ENCODE measurements around the gene AK2. TPM values are rescaled to one million over a fixed set of nuclear protein-coding genes. Genes with fewer than 3 reads are reported as not detected.
"Not testable (repeated sequence)": the region's sequence is repeated elsewhere in the genome, so short reads cannot be mapped to it uniquely, and the experiment has no call there.

AK2 gene
- polyA plus RNA-seq, 3 donors = 68.8 to 180 (median 162) TPM

DNA sequence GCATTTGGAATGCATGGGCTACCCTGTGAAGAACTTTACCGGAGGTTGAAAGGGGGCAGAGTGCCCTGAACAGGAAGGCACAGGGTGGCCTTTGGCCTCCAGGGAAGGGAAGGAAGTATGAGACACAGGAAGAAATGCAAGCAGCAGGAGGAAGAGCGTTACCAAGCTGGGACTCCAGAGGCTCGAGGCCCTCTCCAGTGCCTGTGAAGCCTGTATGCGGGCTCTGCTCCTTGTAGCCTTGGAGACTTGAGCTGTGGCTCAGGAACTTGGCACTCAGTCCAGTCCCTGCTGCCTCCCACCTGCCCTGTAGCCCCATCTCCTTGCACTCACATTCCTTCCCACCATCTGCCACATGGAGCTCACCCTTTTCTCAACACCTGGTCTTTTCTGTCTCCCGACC lies 38.6 kb downstream of the AK2 start:
- peak overlapping the region; percentile 37 for H3K9ac ChIP-seq (ENCODE audit: insufficient read depth, low read length, poor library complexity, severe bottlenecking)
- intact Hi-C loops (cut with micrococcal nuclease) = no loop called here
- Mint-ChIP-seq H3K27ac (peak overlapping the region; percentile 84 to 95 (median 91)), H3K9me3 (peaks cover 0 to 2% (median 0%) of the 10 kb centered on the region in 7 donors), H3K27me3 (ENCODE audit: low read depth in 3 of 3) (peaks cover 0 to 4% (median 2%) of the 10 kb centered on the region in 3 donors), H3K4me3 (peak overlapping the region; percentile 59 to 76), H3K36me3 (peaks cover 13 to 18% of the 10 kb centered on the region in 2 donors), H3K4me1 (peaks cover 79% of the 10 kb centered on the region)
- peak; percentile 61 to 83 (median 79) for DNase-seq
- H3K4me1 ChIP-seq (ENCODE audit: control insufficient read depth in 1 of 2, insufficient read depth in 2 of 2, low read length in 2 of 2) = peaks cover 62 to 64% of the 10 kb centered on the region in 2 donors
- peaks cover 3% of the 10 kb centered on the region for H3K79me2 ChIP-seq (ENCODE audit: insufficient read depth, low read length)
- TF ChIP-seq, protein P1, sequence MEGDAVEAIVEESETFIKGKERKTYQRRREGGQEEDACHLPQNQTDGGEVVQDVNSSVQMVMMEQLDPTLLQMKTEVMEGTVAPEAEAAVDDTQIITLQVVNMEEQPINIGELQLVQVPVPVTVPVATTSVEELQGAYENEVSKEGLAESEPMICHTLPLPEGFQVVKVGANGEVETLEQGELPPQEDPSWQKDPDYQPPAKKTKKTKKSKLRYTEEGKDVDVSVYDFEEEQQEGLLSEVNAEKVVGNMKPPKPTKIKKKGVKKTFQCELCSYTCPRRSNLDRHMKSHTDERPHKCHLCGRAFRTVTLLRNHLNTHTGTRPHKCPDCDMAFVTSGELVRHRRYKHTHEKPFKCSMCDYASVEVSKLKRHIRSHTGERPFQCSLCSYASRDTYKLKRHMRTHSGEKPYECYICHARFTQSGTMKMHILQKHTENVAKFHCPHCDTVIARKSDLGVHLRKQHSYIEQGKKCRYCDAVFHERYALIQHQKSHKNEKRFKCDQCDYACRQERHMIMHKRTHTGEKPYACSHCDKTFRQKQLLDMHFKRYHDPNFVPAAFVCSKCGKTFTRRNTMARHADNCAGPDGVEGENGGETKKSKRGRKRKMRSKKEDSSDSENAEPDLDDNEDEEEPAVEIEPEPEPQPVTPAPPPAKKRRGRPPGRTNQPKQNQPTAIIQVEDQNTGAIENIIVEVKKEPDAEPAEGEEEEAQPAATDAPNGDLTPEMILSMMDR (IDR thresholded peaks at IDR 0.05) = no peak
- H3K4me2 ChIP-seq (replicated peaks; ENCODE audit: extremely low read depth, low read length, poor library complexity, severe bottlenecking) = peak overlapping the region; percentile 59
- H3K4me3 ChIP-seq (replicated peaks in 1 of 3; ENCODE audit: low read depth in 2 of 3, low read length in 3 of 3) = peak overlapping the region in 1 of 3 experiments; percentile 55
- H3K27me3 ChIP-seq (ENCODE audit: control insufficient read depth in 2 of 2, insufficient read depth in 2 of 2, low read length in 2 of 2) = no peaks in the 10 kb centered on the region
- H2AFZ ChIP-seq (ENCODE audit: insufficient read depth, low read depth, low read length, poor library complexity, severe bottlenecking) = no peak overlapping the region
- peak overlapping the region; percentile 66 to 86 for H3K27ac ChIP-seq (ENCODE audit: low read depth in 1 of 2, low read length in 2 of 2)
- 4% methylated on average over 4 of the region's 5 CpGs for WGBS (ENCODE audit: insufficient coverage)
- no peaks in the 10 kb centered on the region for H4K20me1 ChIP-seq (ENCODE audit: insufficient read depth, low read length)
- H3K9me3 ChIP-seq (replicated peaks in 1 of 2; ENCODE audit: control insufficient read depth in 1 of 2, insufficient read depth in 1 of 2, low read length in 2 of 2) = no peaks in the 10 kb centered on the region
- H3K36me3 ChIP-seq (replicated peaks in 1 of 2; ENCODE audit: control insufficient read depth in 1 of 2, insufficient read depth in 2 of 2, low read length in 2 of 2) = no peaks in the 10 kb centered on the region

DNA sequence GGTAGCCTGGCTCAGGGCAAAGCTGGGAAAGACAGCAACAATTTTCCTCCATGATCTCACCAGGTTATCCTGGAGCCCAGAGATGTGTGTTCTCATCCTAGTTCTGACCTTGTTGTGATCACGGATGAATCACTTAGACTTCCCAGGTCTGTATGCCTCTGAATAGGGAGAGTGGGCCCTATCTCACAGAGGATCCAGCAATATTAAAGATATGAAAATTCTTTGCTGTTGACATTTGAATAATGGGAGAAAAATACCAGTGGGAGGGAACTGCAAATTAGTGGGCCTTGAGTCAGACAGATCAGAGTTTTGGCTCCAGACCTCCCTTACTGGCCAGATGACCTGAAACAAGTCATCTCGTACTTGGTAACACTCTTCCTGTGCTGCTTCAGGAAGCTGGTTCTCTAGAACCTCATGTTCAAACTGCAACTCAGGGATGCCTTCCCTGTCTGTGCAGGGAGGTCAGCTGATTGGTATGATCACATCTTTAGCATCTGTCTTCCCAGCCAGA lies 39.2 kb downstream of the AK2 start:
- H3K27ac ChIP-seq (ENCODE audit: low read depth in 1 of 2, low read length in 2 of 2) = peak overlapping the region; percentile 66 to 86
- H3K4me3 ChIP-seq (replicated peaks in 1 of 3; ENCODE audit: low read depth in 2 of 3, low read length in 3 of 3) = peak overlapping the region in 1 of 3 experiments; percentile 55
- TF ChIP-seq, protein P1 (IDR thresholded peaks at IDR 0.05) = no peak
- DNase-seq = peak in 2 of 3 donors; percentile 65 to 71
- WGBS (ENCODE audit: insufficient coverage) = 0% methylated on average over 1 of the region's 2 CpGs
- no peaks in the 10 kb centered on the region for H3K36me3 ChIP-seq (replicated peaks in 1 of 2; ENCODE audit: control insufficient read depth in 1 of 2, insufficient read depth in 2 of 2, low read length in 2 of 2)
- peaks cover 3% of the 10 kb centered on the region for H3K79me2 ChIP-seq (ENCODE audit: insufficient read depth, low read length)
- peaks cover 0 to 6% (median 2%) of the 10 kb centered on the region in 3 donors for H3K27me3 Mint-ChIP-seq (ENCODE audit: low read depth in 3 of 3)
- H3K4me2 ChIP-seq (replicated peaks; ENCODE audit: extremely low read depth, low read length, poor library complexity, severe bottlenecking) = peak overlapping the region; percentile 59
- H3K27me3 ChIP-seq (ENCODE audit: control insufficient read depth in 2 of 2, insufficient read depth in 2 of 2, low read length in 2 of 2) = no peaks in the 10 kb centered on the region
- H3K9ac ChIP-seq (ENCODE audit: insufficient read depth, low read length, poor library complexity, severe bottlenecking) = peak overlapping the region; percentile 37
- intact Hi-C loops (cut with micrococcal nuclease) = no loop called here
- H3K4me3 Mint-ChIP-seq = peak overlapping the region; percentile 59 to 76
- H3K4me1 ChIP-seq (ENCODE audit: control insufficient read depth in 1 of 2, insufficient read depth in 2 of 2, low read length in 2 of 2) = peaks cover 69 to 70% of the 10 kb centered on the region in 2 donors
- no peak overlapping the region for H2AFZ ChIP-seq (ENCODE audit: insufficient read depth, low read depth, low read length, poor library complexity, severe bottlenecking)
- peaks cover 7 to 18% of the 10 kb centered on the region in 2 donors for H3K36me3 Mint-ChIP-seq
- peaks cover 0 to 2% (median 0%) of the 10 kb centered on the region in 7 donors for H3K9me3 Mint-ChIP-seq
- no peaks in the 10 kb centered on the region for H4K20me1 ChIP-seq (ENCODE audit: insufficient read depth, low read length)
- no peaks in the 10 kb centered on the region for H3K9me3 ChIP-seq (replicated peaks in 1 of 2; ENCODE audit: control insufficient read depth in 1 of 2, insufficient read depth in 1 of 2, low read length in 2 of 2)
- peak overlapping the region; percentile 84 to 95 (median 91) for H3K27ac Mint-ChIP-seq
- H3K4me1 Mint-ChIP-seq = peaks cover 82% of the 10 kb centered on the region

DNA sequence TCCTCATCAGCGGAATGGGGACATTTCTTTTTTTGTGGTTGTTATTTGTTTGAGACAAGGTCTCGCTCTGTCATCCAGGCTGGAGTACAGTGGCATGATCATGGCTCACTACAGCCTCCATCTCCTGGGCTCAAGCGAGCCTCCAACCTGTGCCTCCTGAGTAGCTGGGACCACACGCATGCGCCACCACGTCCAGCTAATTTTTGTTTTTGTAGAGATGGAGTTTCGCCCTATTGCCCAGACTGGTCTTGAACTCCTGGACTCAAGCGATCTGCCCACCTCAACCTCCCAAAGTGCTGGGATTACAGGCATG lies 43.4 kb downstream of the AK2 start:
- peak overlapping the region; percentile 17 to 36 for H3K4me3 Mint-ChIP-seq
- H4K20me1 ChIP-seq (ENCODE audit: insufficient read depth, low read length); H3K9me3 ChIP-seq (replicated peaks in 1 of 2; ENCODE audit: control insufficient read depth in 1 of 2, insufficient read depth in 1 of 2, low read length in 2 of 2); H3K36me3 ChIP-seq (replicated peaks in 1 of 2; ENCODE audit: control insufficient read depth in 1 of 2, insufficient read depth in 2 of 2, low read length in 2 of 2); H3K36me3 Mint-ChIP-seq; H3K9me3 Mint-ChIP-seq; DNase-seq; H2AFZ ChIP-seq (ENCODE audit: insufficient read depth, low read depth, low read length, poor library complexity, severe bottlenecking); H3K79me2 ChIP-seq (ENCODE audit: insufficient read depth, low read length); H3K27me3 ChIP-seq (ENCODE audit: control insufficient read depth in 2 of 2, insufficient read depth in 2 of 2, low read length in 2 of 2); H3K27me3 Mint-ChIP-seq (ENCODE audit: low read depth in 3 of 3): not testable (repeated sequence)
- Histone ChIP-seq H3K4me3 (replicated peaks in 1 of 3; ENCODE audit: low read depth in 2 of 3, low read length in 3 of 3) (peak overlapping the region in 1 of 3 experiments; percentile 14), H3K4me2 (replicated peaks; ENCODE audit: extremely low read depth, low read length, poor library complexity, severe bottlenecking) (peak overlapping the region; percentile 38), H3K4me1 (ENCODE audit: control insufficient read depth in 1 of 2, insufficient read depth in 2 of 2, low read length in 2 of 2) (peaks cover 97 to 100% of the 10 kb centered on the region in 2 donors), H3K27ac (ENCODE audit: low read depth in 1 of 2, low read length in 2 of 2) (peak overlapping the region; percentile 97 to 100), H3K9ac (ENCODE audit: insufficient read depth, low read length, poor library complexity, severe bottlenecking) (peak overlapping the region; percentile 93)
- 86% methylated on average over 1 of the region's 8 CpGs for WGBS (ENCODE audit: insufficient coverage)
- peaks cover 97% of the 10 kb centered on the region for H3K4me1 Mint-ChIP-seq
- intact Hi-C loops (cut with micrococcal nuclease) = loop anchor here (2.0 to 5.0 kb wide), 2 partner anchors 30 to 39 kb away; no protein-coding TSS in a partner anchor
- H3K27ac Mint-ChIP-seq = peak overlapping the region; percentile 99 to 100 (median 100)

Measured in CD14-positive monocyte (primary cell).